Epithelial cell of proximal tubule (primary cell): Measurements from ENCODE around the gene ACTR8. TPM values are rescaled to one million over a fixed set of nuclear protein-coding genes. Genes with fewer than 3 reads are reported as not detected.

Experiments used
- DNase-seq: peaks from one replicate; pipeline ENCODE4 v3.0.0-alpha.2; 2011; ENCODE audit warnings: low read depth
- H3K4me3 ChIP-seq: 2 replicates; pipeline ENCODE4 v1.5.1; 2011; ENCODE audit warnings: low read depth, mild to moderate bottlenecking, low read length
- total RNA-seq: library from RNA; depleted of rRNA; stranded (reverse); fragments of >200 nt; gene quantifications from 2 replicates; pipeline ENCODE4 v1.2.3, GENCODE V29; 2015
- TF ChIP-seq, protein P1 (sequence below): conservative IDR thresholded peaks from 2 replicates; pipeline ENCODE4 v1.5.1; 2012; ENCODE audit warnings: low read depth, mild to moderate bottlenecking, low read length

The ACTR8 gene
- total RNA-seq, 1 donor from 2014 or later, result 23.2 TPM

DNA sequence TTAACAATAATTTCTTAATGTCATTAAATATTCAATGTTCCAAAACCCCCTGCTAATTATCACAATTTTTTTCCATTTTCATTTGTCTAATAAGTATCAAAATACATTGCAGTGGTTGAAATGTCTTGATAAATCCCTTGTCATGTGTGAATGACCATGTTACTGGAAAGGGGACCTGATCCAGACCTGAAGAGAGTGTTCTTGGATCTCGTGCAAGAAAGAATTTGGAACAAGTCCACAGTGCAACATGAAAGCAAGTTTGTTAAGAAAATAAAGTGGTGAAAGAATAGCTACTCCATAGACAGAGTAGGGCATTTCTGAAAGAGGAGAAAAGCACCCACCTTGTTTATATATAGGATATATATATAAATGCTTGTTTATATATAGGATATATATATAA is 20.1 kb upstream of the ACTR8 start:
- no peak for DNase-seq
- H3K4me3 ChIP-seq, result no peak overlapping the region
- TF ChIP-seq, protein P1, sequence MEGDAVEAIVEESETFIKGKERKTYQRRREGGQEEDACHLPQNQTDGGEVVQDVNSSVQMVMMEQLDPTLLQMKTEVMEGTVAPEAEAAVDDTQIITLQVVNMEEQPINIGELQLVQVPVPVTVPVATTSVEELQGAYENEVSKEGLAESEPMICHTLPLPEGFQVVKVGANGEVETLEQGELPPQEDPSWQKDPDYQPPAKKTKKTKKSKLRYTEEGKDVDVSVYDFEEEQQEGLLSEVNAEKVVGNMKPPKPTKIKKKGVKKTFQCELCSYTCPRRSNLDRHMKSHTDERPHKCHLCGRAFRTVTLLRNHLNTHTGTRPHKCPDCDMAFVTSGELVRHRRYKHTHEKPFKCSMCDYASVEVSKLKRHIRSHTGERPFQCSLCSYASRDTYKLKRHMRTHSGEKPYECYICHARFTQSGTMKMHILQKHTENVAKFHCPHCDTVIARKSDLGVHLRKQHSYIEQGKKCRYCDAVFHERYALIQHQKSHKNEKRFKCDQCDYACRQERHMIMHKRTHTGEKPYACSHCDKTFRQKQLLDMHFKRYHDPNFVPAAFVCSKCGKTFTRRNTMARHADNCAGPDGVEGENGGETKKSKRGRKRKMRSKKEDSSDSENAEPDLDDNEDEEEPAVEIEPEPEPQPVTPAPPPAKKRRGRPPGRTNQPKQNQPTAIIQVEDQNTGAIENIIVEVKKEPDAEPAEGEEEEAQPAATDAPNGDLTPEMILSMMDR, result no peak

DNA sequence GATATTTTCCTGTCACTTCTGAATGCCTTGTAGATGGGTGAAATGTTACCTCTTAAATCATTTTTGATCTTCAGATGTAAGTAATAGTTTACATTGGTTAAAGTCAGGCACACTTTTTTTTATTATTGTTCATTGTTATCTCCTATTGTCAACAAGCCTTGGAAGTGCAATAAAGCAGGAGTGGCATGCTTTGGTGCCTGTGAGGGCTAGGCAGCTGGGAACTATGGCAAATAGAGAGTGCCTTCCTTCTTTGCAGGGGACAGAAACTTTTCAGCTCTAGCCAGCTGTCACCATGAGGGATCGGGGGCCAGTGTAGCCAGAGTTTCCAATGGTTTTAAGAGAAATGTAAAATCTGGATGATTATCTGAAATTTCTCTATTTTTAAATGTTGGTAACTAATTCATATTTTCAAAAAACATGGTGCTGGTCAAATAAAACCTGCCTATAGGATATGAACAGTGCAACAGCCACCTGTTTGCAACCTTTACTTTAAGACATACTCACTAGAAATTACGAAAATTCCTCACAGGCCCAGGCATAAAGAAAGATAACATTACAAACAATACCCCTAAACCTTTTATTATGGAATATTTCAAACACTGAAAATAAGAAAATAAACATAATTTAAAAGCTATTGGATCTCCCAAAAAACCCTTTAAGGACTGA is 18.8 kb upstream of the ACTR8 start:
- TF ChIP-seq, protein P1, result no peak
- H3K4me3 ChIP-seq, result no peak overlapping the region
- no peak for DNase-seq

DNA sequence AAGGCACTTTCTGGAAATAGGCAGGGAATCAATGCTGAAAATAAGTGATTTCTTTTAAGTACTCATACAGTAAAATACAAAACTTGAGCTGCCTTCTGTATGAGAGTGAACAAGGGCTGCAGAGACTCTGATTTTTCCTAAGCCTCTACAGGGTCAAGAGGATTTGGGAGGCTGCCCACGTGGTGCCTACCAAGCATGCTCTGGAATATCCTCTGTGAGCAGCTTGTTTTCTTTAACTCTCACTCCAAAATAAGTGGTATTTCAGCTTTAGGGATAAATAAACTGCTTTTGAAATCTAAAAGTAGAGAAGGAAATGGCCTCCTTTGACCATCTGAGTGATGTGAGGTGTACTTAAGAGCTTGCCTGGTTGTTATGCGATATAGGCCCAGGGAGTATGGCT is 17.8 kb upstream of the ACTR8 start:
- H3K4me3 ChIP-seq, result no peak overlapping the region
- TF ChIP-seq, protein P1, result no peak
- no peak for DNase-seq

DNA sequence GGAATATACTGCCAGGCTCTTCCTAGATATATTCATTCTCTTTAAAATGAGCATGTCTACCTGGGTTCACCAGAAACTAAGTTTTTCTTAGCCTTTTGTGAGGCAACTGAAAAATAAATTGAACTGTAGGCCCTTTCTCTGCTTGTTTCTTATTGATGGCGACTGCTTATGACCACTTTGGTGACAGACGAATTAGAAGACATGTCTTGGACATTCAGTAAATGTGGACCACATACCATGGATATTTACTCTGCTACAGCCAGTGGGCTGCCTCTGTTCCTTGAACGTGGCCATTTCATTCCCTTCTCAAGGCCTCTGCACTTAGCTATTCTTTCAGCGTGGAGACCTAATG is 10.3 kb upstream of the ACTR8 start:
- DNase-seq, result no peak
- H3K4me3 ChIP-seq, result peak overlapping the region; percentile 87
- TF ChIP-seq, protein P1, result no peak

DNA sequence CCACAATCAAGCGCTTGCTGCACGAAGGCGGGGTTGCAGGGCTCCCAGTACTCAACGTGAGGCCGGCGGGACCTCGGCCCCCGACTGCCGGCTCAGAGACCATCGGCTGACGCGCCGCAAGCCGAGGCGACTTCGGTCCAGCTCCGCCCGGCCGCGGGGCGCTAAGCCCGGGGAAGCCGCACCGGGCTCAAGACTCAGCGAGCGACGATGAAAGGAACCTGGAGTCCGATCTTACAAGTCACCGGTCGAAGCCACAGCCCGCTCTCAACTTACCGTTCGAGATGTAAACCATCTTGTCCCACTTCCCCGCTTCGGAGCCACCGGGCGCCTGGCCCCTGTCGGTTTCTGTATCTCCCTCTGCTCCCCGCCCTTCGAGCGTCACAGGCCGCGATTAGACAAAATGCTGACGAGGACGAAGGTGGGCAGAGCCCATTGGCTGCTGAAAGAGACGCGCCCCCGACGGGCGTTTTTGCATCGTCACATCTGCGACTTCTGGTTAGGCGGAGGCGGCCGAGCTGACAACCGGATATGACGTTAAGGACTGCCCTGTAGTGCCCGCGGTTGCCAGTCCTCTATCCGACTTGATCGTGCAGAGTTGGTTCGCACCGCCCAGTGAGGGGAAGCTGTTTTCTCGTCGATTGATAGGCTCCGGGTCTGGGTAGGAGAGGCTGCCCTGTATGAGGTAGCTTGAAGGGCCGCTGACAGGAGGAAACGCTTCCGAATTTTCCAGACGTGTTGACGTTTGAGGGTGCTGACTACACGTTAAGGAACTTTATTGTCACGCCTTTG is 9.7 kb upstream of the ACTR8 start, which contains the start of gene SELENOK:
Gene SELENOK, minus strand, starts transcription at position 363 of the 789 bp plus-strand sequence.
- peak; percentile 96 for DNase-seq
- peak within 1 kb of the TSS; percentile 87 for H3K4me3 ChIP-seq
- TF ChIP-seq, protein P1, result no peak

DNA sequence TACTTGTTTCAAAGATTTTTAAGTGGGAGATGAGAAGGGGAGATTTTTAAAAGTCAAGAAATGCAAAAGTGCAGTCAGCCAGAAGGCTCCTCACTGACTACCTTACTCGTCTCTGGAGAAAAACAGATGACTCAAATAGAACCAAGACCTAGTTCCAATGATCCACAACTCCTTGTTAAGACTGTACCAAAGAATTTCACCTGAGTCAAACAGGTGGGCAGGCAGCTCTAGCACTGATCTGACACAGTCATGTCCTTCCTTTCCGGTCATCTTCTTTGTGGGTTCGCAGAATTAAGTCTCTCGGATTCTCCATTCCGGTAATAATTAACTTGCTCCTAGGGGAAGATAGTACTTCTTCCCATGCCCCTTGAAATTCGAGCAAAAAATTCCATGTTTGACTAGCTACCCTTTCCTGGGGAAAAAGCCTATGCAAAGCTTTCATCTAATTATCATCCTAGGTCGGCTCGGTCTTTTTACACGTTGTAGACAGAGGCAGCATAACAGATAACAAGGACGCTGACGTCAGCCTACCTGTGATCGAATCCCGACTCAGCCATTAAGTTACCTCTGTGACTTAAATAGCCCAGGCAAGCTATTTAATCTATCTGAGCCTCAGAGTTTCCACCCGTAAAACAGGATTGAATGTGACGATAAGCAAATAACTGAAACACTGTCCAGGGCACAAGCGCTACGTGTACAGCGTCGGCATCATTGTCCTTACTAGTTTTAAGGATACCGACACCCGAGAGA is 8.9 kb upstream of the ACTR8 start:
- peak overlapping the region; percentile 87 for H3K4me3 ChIP-seq
- DNase-seq, result no peak
- TF ChIP-seq, protein P1, result no peak
